H1 (cell line): ENCODE measurements around the gene RBM5. TPM values are rescaled to one million over a fixed set of nuclear protein-coding genes. Genes with fewer than 3 reads are reported as not detected.

Experiments used
- BRCA1 ChIP-seq: IDR thresholded peaks from 2 replicates; pipeline ENCODE4 v1.6.1; 2012; ENCODE audit warnings: low read depth, low read length, improper control_type of control experiment
- CBX5 ChIP-seq: fragments of 300-800, 300-1000 bp; sonication (generic); IDR thresholded peaks from 2 replicates; pipeline ENCODE4 v1.7.1; 2016; ENCODE audit warnings: antibody characterized with exemption, low read length, low read depth
- CHD2 ChIP-seq: IDR thresholded peaks from 2 replicates; pipeline ENCODE4 v1.6.1; 2012; ENCODE audit warnings: low read length, improper control_type of control experiment
- CREB1 ChIP-seq: IDR thresholded peaks from 2 replicates; pipeline ENCODE4 v1.6.1; 2012; ENCODE audit warnings: inconsistent platforms
- KDM4A ChIP-seq: IDR thresholded peaks from one replicate; pipeline ENCODE4 v1.7.1; 2012; ENCODE audit warnings: low read depth, mild to moderate bottlenecking, moderate library complexity, low read length, inconsistent platforms; ENCODE audit not compliant: severe bottlenecking
- POU5F1 ChIP-seq: IDR thresholded peaks from 2 replicates; pipeline ENCODE4 v1.6.1; 2011; ENCODE audit warnings: low read depth, mild to moderate bottlenecking, low read length, moderate library complexity
- SRF ChIP-seq: IDR thresholded peaks from 2 replicates; pipeline ENCODE4 v1.6.1; 2011; ENCODE audit warnings: mild to moderate bottlenecking, low read depth, low read length, moderate library complexity
- TBP ChIP-seq: IDR thresholded peaks from 2 replicates; pipeline ENCODE4 v1.6.1; 2011; ENCODE audit warnings: low read depth, low read length, improper control_type of control experiment
- polyA plus RNA-seq, 7 experiments: library from polyadenylated mRNA; depleted of rRNA in 3 of 7; stranded (reverse) in 5 of 7; unstranded in 2 of 7; fragments of >200 nt in 5 of 7; fragments of 200-250 nt in 2 of 7; gene quantifications; 1 replicate in 5 of 7; 2 replicates in 1 of 7; 4 replicates in 1 of 7; pipeline versions ENCODE4 v1.2.1 to v1.2.3, GENCODE V29; 2011 to 2013; ENCODE audit warnings: missing spikeins in 2 of 7, mixed read lengths in 2 of 7
- total RNA-seq: library from RNA; stranded (reverse); fragmentation: NEBNext Ultra II Directional; extraction: Animal tissue kit (Norgen Biotek cat#: 25700); gene quantifications from 2 replicates; pipeline ENCODE4 v1.2.1, GENCODE V29; 2021
- TF ChIP-seq, protein P1 (sequence below): fragments of 300-600 bp; sonication (generic); IDR thresholded peaks from 2 replicates; pipeline ENCODE4 v1.7.1; 2012; ENCODE audit warnings: low read length, moderate library complexity, mild to moderate bottlenecking, inconsistent platforms; ENCODE audit not compliant: insufficient replicate concordance
- TF ChIP-seq, protein P2 (sequence below): IDR thresholded peaks from 2 replicates; pipeline ENCODE4 v1.6.1; 2012; ENCODE audit warnings: inconsistent platforms

Gene RBM5
- total and polyA plus RNA-seq, 2 of the 8 experiments (the other 6 are each of a cell fraction or from before 2014, with no cell fraction given), result 82.7 to 144 TPM

GRCh38 chr3:50088725-50089608 is at the start of gene RBM5 (continued):
- TF ChIP-seq, protein P1, sequence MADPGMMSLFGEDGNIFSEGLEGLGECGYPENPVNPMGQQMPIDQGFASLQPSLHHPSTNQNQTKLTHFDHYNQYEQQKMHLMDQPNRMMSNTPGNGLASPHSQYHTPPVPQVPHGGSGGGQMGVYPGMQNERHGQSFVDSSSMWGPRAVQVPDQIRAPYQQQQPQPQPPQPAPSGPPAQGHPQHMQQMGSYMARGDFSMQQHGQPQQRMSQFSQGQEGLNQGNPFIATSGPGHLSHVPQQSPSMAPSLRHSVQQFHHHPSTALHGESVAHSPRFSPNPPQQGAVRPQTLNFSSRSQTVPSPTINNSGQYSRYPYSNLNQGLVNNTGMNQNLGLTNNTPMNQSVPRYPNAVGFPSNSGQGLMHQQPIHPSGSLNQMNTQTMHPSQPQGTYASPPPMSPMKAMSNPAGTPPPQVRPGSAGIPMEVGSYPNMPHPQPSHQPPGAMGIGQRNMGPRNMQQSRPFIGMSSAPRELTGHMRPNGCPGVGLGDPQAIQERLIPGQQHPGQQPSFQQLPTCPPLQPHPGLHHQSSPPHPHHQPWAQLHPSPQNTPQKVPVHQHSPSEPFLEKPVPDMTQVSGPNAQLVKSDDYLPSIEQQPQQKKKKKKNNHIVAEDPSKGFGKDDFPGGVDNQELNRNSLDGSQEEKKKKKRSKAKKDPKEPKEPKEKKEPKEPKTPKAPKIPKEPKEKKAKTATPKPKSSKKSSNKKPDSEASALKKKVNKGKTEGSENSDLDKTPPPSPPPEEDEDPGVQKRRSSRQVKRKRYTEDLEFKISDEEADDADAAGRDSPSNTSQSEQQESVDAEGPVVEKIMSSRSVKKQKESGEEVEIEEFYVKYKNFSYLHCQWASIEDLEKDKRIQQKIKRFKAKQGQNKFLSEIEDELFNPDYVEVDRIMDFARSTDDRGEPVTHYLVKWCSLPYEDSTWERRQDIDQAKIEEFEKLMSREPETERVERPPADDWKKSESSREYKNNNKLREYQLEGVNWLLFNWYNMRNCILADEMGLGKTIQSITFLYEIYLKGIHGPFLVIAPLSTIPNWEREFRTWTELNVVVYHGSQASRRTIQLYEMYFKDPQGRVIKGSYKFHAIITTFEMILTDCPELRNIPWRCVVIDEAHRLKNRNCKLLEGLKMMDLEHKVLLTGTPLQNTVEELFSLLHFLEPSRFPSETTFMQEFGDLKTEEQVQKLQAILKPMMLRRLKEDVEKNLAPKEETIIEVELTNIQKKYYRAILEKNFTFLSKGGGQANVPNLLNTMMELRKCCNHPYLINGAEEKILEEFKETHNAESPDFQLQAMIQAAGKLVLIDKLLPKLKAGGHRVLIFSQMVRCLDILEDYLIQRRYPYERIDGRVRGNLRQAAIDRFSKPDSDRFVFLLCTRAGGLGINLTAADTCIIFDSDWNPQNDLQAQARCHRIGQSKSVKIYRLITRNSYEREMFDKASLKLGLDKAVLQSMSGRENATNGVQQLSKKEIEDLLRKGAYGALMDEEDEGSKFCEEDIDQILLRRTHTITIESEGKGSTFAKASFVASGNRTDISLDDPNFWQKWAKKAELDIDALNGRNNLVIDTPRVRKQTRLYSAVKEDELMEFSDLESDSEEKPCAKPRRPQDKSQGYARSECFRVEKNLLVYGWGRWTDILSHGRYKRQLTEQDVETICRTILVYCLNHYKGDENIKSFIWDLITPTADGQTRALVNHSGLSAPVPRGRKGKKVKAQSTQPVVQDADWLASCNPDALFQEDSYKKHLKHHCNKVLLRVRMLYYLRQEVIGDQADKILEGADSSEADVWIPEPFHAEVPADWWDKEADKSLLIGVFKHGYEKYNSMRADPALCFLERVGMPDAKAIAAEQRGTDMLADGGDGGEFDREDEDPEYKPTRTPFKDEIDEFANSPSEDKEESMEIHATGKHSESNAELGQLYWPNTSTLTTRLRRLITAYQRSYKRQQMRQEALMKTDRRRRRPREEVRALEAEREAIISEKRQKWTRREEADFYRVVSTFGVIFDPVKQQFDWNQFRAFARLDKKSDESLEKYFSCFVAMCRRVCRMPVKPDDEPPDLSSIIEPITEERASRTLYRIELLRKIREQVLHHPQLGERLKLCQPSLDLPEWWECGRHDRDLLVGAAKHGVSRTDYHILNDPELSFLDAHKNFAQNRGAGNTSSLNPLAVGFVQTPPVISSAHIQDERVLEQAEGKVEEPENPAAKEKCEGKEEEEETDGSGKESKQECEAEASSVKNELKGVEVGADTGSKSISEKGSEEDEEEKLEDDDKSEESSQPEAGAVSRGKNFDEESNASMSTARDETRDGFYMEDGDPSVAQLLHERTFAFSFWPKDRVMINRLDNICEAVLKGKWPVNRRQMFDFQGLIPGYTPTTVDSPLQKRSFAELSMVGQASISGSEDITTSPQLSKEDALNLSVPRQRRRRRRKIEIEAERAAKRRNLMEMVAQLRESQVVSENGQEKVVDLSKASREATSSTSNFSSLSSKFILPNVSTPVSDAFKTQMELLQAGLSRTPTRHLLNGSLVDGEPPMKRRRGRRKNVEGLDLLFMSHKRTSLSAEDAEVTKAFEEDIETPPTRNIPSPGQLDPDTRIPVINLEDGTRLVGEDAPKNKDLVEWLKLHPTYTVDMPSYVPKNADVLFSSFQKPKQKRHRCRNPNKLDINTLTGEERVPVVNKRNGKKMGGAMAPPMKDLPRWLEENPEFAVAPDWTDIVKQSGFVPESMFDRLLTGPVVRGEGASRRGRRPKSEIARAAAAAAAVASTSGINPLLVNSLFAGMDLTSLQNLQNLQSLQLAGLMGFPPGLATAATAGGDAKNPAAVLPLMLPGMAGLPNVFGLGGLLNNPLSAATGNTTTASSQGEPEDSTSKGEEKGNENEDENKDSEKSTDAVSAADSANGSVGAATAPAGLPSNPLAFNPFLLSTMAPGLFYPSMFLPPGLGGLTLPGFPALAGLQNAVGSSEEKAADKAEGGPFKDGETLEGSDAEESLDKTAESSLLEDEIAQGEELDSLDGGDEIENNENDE, result no peak
- TF ChIP-seq BRCA1 (no peak), CBX5 (no peak), CHD2 (no peak), CREB1 (peak; percentile 64), POU5F1 (no peak), SRF (no peak), KDM4A (peak; percentile 48), TBP (peak; percentile 70)
- TF ChIP-seq, protein P2, sequence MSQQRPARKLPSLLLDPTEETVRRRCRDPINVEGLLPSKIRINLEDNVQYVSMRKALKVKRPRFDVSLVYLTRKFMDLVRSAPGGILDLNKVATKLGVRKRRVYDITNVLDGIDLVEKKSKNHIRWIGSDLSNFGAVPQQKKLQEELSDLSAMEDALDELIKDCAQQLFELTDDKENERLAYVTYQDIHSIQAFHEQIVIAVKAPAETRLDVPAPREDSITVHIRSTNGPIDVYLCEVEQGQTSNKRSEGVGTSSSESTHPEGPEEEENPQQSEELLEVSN, result no peak
